Measurements from ENCODE around the gene ZNRF1. TPM values are rescaled to one million over a fixed set of nuclear protein-coding genes. Genes with fewer than 3 reads are reported as not detected.
"Not testable (repeated sequence)": the region's sequence is repeated elsewhere in the genome, so short reads cannot be mapped to it uniquely, and the experiment has no call there.

The ZNRF1 gene
- 42.5 TPM for total RNA-seq

- ATAC-seq, result peak; percentile 87
Observed at GRCh38 chr16:74998481-74999218, at the start of gene ZNRF1. Gene ZNRF1 (plus strand): TSS chr16:74999024. CDS start chr16:74999672, 648 bp downstream.

- ATAC-seq, result no peak
Observed at GRCh38 chr16:74949309-74949708, 49.5 kb upstream of the ZNRF1 start.

- ATAC-seq, result no peak
Observed at GRCh38 chr16:74950511-74950910, 48.3 kb upstream of the ZNRF1 start.

DNA sequence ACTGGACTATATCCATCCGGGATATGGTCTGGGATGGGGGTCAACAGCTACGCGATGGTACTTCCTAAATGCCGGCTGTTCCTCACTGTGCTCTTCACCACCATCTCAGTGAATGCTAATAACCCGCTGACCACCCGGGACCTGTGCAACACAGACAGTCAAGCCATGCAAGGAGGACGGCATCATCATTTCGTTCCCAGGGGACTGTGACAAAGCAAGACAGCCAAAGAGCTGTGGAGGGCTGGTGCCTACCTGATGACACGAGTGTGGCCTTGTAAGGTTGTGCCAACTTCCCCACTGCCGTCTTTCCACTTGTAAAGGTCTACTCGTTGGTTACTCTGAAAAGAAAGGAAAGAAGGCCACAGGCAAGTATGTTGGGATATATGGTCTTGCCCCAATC lies 47.6 kb upstream of the ZNRF1 start:
- ATAC-seq, result no peak

- no peak for ATAC-seq
Observed at GRCh38 chr16:74951681-74952080, 47.1 kb upstream of the ZNRF1 start.

DNA sequence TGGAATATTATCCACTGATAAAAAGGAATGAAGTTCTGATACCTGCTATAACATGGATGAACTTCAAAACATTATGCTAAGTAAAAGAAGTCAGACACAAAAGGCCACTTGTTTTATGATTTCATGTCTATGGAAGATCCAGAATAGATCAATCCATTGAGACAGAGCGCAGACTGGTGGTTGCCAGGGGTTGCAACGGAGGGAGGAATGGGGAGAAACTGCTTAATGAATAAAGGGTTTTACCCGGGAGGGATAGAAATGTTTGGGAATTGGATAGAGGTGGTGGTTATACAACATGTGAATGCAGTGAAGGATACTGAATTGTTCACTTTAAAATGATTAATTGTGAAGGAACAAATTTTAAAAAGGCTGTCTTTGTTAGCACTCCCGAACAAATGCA lies 44.1 kb upstream of the ZNRF1 start:
- no peak for ATAC-seq

- no peak for ATAC-seq
Observed at GRCh38 chr16:74973304-74973703, 25.5 kb upstream of the ZNRF1 start.

- no peak for ATAC-seq
Observed at GRCh38 chr16:74975591-74975990, 23.2 kb upstream of the ZNRF1 start.

GRCh38 chr16:74982256-74982655 lies 16.6 kb upstream of the ZNRF1 start:
- ATAC-seq, result no peak

DNA sequence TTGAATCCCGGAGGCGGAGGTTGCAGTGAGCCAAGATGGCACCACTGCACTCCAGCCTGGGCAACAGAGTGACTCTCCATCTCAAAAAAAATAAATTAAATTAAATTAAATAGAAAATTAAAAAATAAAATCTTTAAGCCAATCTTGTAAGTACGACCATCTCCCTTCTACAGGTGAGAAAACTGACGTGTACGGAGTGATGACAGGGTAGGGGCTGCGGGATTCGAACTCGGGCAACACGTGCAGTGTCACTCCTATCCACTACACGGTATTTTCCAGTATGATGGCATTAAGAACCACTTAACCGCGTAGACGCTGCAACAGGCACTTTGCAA lies 14.7 kb upstream of the ZNRF1 start:
- no peak for ATAC-seq

GRCh38 chr16:74984529-74985296 lies 14.1 kb upstream of the ZNRF1 start, which contains the start of gene WDR59:
Gene WDR59 (minus strand): TSS chr16:74985123. CDS start chr16:74985017, 106 bp downstream.
- ATAC-seq, result peak; percentile 100

GRCh38 chr16:74987027-74987681 lies 11.7 kb upstream of the ZNRF1 start:
- ATAC-seq, result no peak

- ATAC-seq, result not testable (repeated sequence)
Observed at GRCh38 chr16:74989864-74990263, 9.0 kb upstream of the ZNRF1 start.

- no peak for ATAC-seq
Observed at GRCh38 chr16:74990832-74991231, 8.0 kb upstream of the ZNRF1 start.

DNA sequence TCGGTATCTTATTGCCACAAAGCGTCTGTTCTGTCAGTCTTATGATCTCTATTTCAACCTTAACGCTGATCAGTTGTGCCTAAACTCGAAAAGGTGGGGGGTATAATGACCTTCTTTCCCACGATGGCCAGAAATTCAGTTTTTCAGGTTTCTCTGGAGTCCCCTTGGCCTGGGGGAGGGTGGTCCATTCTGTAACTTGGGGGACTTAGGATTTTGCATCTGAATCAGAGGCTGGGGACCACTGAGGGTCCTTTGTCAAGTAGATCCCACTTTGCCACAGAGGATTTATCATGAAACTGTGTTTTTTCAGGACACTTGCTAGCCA lies 7.6 kb upstream of the ZNRF1 start:
- no peak for ATAC-seq

DNA sequence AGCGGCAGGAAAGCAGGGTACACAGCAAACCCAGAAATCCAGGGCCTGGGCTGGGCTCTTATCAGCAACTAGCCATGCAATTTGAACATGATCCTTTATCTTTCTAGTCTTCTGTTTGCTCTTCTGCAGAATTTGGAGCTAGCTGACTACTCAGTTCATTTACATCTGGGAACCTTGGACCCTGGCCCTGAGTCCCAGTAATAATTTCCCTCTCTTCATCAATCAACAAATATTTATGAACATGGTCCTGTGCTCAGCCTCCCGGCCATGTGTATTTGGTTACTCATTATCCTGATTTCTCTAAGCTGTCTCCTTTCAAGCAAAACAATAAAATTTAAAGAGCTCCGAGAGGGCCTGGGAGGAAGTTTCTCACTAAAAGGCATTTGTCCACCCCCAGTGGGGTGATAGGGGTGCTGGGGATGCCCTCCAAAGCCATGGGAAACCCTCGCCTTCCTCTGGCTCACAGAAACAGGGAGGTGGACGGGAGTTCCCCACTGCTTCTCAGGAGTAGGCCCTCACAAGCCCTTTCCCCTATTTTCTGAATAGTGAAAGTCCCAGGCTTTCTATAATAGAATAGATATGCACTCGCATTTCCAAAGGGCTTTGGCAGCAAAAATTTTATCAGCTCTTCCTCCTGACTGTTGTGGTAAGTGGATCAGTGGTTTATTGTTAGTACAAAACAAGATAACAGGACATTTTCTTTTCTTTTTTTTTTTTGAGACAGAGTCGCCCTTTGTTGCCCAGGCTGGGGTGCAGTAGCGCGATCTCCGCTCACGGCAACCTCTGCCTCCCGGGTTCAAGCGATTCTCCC lies 7.0 kb upstream of the ZNRF1 start:
- ATAC-seq, result no peak

- no peak for ATAC-seq
Observed at GRCh38 chr16:74995986-74996385, 2.8 kb upstream of the ZNRF1 start.

DNA sequence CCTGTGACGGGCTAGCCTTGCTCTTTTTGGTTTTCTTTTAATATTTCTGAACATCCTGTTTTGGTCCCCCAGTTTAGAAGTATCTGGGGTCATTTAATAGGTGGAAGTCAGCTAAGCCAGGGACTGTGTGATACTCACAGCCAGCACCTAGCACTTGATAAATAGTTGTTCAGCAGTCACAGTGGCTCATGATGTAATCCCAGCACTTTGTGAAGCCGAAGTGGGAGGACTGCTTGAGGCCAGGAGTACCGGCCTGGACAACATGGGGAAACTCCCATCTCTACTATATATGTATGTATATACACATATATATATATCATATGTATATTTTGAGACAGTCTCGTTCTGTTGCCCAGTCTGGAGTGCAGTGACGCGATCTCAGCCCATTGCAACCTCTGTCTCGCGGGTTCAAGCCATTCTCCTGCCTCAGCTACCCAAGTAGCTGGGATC lies 1.8 kb upstream of the ZNRF1 start:
- ATAC-seq, result peak; percentile 28

GRCh38 chr16:74999219-74999608 lies 390 bp downstream of the ZNRF1 start:
- peak; percentile 0 for ATAC-seq

DNA sequence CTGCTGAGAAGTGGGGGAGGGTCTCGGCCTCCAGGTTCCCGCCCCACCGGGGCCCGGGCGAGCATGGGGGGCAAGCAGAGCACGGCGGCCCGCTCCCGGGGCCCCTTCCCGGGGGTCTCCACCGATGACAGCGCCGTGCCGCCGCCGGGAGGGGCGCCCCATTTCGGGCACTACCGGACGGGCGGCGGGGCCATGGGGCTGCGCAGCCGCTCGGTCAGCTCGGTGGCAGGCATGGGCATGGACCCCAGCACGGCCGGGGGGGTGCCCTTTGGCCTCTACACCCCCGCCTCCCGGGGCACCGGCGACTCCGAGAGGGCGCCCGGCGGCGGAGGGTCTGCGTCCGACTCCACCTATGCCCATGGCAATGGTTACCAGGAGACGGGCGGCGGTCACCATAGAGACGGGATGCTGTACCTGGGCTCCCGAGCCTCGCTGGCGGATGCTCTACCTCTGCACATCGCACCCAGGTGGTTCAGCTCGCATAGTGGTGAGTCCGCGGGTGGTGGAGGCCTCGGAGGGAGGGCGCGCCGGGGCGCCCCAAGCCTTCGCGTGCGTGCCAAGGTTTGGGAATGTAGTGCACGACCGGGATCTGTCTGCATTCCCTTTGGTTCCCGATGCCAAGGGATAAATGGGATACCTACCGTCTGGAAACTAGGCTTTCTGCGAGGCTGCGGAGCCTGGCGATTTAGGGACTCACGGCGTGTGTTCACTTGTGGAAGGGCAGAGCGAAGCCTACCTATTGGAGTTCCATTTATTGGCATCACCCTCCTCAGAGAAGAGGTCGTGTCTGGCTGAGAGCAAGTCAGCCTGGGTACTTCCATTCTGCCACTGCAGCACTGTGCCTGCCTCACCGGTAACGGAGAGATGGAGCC lies 1.0 kb downstream of the ZNRF1 start:
- peak; percentile 54 for ATAC-seq

DNA sequence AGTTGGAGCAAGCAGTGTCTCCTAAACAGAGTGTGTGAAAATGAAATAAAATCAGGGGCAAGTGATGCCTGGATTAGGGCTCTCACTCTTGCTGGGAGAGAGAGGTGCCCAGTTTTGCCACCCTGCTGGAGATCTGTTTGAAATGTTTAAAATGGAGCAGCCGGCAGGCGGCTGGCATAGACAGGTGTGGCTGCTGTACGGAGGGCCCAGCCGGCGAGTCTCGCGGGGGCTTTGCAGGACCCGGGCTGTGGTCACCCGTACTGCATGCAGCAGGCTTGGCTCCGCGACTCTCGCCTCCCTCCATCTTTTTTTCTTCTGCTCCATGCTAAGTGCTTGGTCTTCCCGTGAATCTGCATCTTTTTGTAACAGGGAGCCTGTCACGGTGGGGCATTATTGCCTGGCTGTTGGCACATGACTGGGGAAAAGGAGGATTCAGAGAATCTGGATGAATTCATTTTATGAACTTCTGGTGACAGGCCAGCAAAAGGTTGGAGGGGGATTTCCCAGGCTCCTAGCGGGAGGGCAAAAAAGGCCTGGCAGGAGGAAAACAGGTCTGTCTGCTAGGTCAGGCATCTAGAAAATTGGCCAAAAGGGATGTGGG lies 1.8 kb downstream of the ZNRF1 start:
- ATAC-seq, result no peak

Data from esophagus mucosa (tissue), 1 donor.